Gastroesophageal sphincter (tissue), 4 donors: ENCODE data around the gene FAM184A. TPM values are rescaled to one million over a fixed set of nuclear protein-coding genes. Genes with fewer than 3 reads are reported as not detected.
"Not testable (repeated sequence)": the region's sequence is repeated elsewhere in the genome, so short reads cannot be mapped to it uniquely, and the experiment has no call there.

Experiments
- ATAC-seq: fragments of 150-250 bp; one replicate; pipeline ENCODE4 v1.9.1; 2016; ENCODE audit warnings: mild to moderate bottlenecking, moderate library complexity
- H3K27ac ChIP-seq, 4 donors: fragments of 200-600 bp; sonication (generic) in 3 of 4; 1 replicate in 3 of 4; 2 replicates in 1 of 4; pipeline ENCODE4 v1.5.1; 2016 to 2019
- H3K27me3 ChIP-seq: fragments of 200-600 bp; sonication (generic); one replicate; pipeline ENCODE4 v1.5.1; 2019
- H3K36me3 ChIP-seq, 2 donors: fragments of 200-600 bp; sonication (generic); one replicate each; pipeline ENCODE4 v1.5.1; 2019; ENCODE audit warnings: control low read depth in 1 of 2
- H3K4me1 ChIP-seq, 3 donors: fragments of 200-600 bp; sonication (generic); 1 replicate in 2 of 3; 2 replicates in 1 of 3; pipeline ENCODE4 v1.5.1; 2016 to 2019; ENCODE audit warnings: control low read depth in 2 of 3
- H3K4me3 ChIP-seq, 2 donors: fragments of 200-600 bp; sonication (generic); one replicate each; pipeline ENCODE4 v1.5.1; 2019; ENCODE audit warnings: mild to moderate bottlenecking in 1 of 2, moderate library complexity in 1 of 2
- H3K9me3 ChIP-seq, 3 donors: fragments of 200-600 bp; sonication (generic); one replicate each; pipeline ENCODE4 v1.5.1; 2017 to 2019; ENCODE audit warnings: control low read depth in 2 of 3
- CTCF ChIP-seq, 4 experiments: fragments of 200-600 bp in 2 of 4; fragments of 450-650 bp in 2 of 4; sonication (generic) in 1 of 4; IDR thresholded peaks; one replicate each; pipeline ENCODE4 v1.5.1; 2017 to 2019; ENCODE audit warnings: antibody characterized with exemption in 4 of 4, mild to moderate bottlenecking in 2 of 4, moderate library complexity in 2 of 4
- EP300 ChIP-seq: sonication (generic); formaldehyde crosslinking; IDR thresholded peaks from one replicate; pipeline ENCODE4 v1.6.1; 2017; ENCODE audit warnings: antibody characterized with exemption, mild to moderate bottlenecking
- POLR2A ChIP-seq, 2 donors: fragments of 450-650 bp; IDR thresholded peaks; one replicate each; pipeline ENCODE4 v1.6.1; 2017; ENCODE audit warnings: antibody characterized with exemption in 2 of 2, mild to moderate bottlenecking in 2 of 2, moderate library complexity in 1 of 2
- POLR2AphosphoS5 ChIP-seq: sonication (generic); formaldehyde crosslinking; IDR thresholded peaks from one replicate; pipeline ENCODE4 v1.6.1; 2017; ENCODE audit warnings: antibody characterized with exemption
- WGBS, 2 donors: methylation state at CpG; one replicate each; pipeline ENCODE4 v1.1.5; 2018; ENCODE audit warnings: low coverage in 1 of 2; 5-methylcytosine and 5-hydroxymethylcytosine counted together
- total RNA-seq, 4 donors: library from RNA; depleted of rRNA; stranded (reverse); fragments of >200 nt; gene quantifications; one replicate each; pipeline ENCODE4 v1.1.0, GENCODE V29; 2016

FAM184A gene
- total RNA-seq, 4 donors from 2014 or later: 7.5 to 25.5 (median 10.3) TPM

- 73 to 75% methylated on average over 6 to 8 of the region's 8 CpGs for WGBS, 2 donors
- Histone ChIP-seq H3K9me3 (no peaks in the 10 kb centered on the region), H3K36me3 (no peaks in the 10 kb centered on the region), H3K4me3 (no peak overlapping the region), H3K27ac (no peak overlapping the region), H3K4me1 (peaks cover 0 to 10% (median 0%) of the 10 kb centered on the region in 3 donors), H3K27me3 (no peaks in the 10 kb centered on the region)
- TF ChIP-seq CTCF (IDR thresholded peaks at IDR 0.05) (no peak), EP300 (no peak), POLR2AphosphoS5 (no peak), POLR2A (IDR thresholded peaks at IDR 0.05) (no peak)
- ATAC-seq: no peak
These were observed 31.3 kb upstream of the FAM184A start for GRCh38 chr6:119109654-119110325.

GRCh38 chr6:119108076-119108475, 29.6 kb upstream of the FAM184A start:
- TF ChIP-seq POLR2AphosphoS5 (no peak), EP300 (no peak), POLR2A (IDR thresholded peaks at IDR 0.05) (no peak), CTCF (IDR thresholded peaks at IDR 0.05) (no peak)
- H3K4me1 ChIP-seq: peaks cover 0 to 10% (median 0%) of the 10 kb centered on the region in 3 donors
- H3K36me3 ChIP-seq: no peaks in the 10 kb centered on the region
- H3K27me3 ChIP-seq: no peaks in the 10 kb centered on the region
- ATAC-seq: no peak
- H3K27ac ChIP-seq: no peak overlapping the region
- 79 to 87% methylated on average over 3 of the region's 3 CpGs for WGBS, 2 donors
- H3K4me3 ChIP-seq: no peak overlapping the region
- H3K9me3 ChIP-seq: no peaks in the 10 kb centered on the region

- ATAC-seq: no peak
- Histone ChIP-seq H3K9me3 (no peaks in the 10 kb centered on the region), H3K36me3 (no peaks in the 10 kb centered on the region), H3K4me1 (peaks cover 0 to 3% (median 0%) of the 10 kb centered on the region in 3 donors), H3K27me3 (no peaks in the 10 kb centered on the region), H3K4me3 (no peak overlapping the region), H3K27ac (no peak overlapping the region)
- TF ChIP-seq EP300: no peak
- TF ChIP-seq CTCF (IDR thresholded peaks at IDR 0.05): no peak
- no peak for TF ChIP-seq POLR2A (IDR thresholded peaks at IDR 0.05)
- TF ChIP-seq POLR2AphosphoS5: no peak
- WGBS, 2 donors: 56 to 78% methylated on average over 5 of the region's 5 CpGs
These were observed 26.8 kb upstream of the FAM184A start for GRCh38 chr6:119105282-119105681.

GRCh38 chr6:119102901-119103300, 24.4 kb upstream of the FAM184A start:
- 60 to 62% methylated on average over 1 of the region's 2 CpGs for WGBS, 2 donors
- no peaks in the 10 kb centered on the region for H3K9me3 ChIP-seq
- H3K4me3 ChIP-seq: no peak overlapping the region
- TF ChIP-seq CTCF (IDR thresholded peaks at IDR 0.05) (no peak), EP300 (no peak), POLR2AphosphoS5 (no peak), POLR2A (IDR thresholded peaks at IDR 0.05) (no peak)
- no peaks in the 10 kb centered on the region for H3K36me3 ChIP-seq
- H3K4me1 ChIP-seq: no peaks in the 10 kb centered on the region
- no peak for ATAC-seq
- H3K27me3 ChIP-seq: no peaks in the 10 kb centered on the region
- H3K27ac ChIP-seq: no peak overlapping the region

- Histone ChIP-seq H3K9me3 (no peaks in the 10 kb centered on the region), H3K27me3 (no peaks in the 10 kb centered on the region), H3K36me3 (no peaks in the 10 kb centered on the region), H3K27ac (no peak overlapping the region), H3K4me3 (no peak overlapping the region), H3K4me1 (peaks cover 0 to 20% (median 0%) of the 10 kb centered on the region in 3 donors)
- 88% methylated on average over 1 of the region's 1 CpG; no CpG with 5 or more reads in 1 of the 2 donors for WGBS, 2 donors
- no peak for TF ChIP-seq CTCF (IDR thresholded peaks at IDR 0.05)
- no peak for TF ChIP-seq POLR2A (IDR thresholded peaks at IDR 0.05)
- ATAC-seq: no peak
These were observed 21.7 kb upstream of the FAM184A start for GRCh38 chr6:119100115-119100514.

GRCh38 chr6:119097815-119098361, 19.4 kb upstream of the FAM184A start:
- H3K9me3 ChIP-seq: not testable (repeated sequence)
- WGBS, 2 donors: 81 to 94% methylated on average over 8 to 9 of the region's 9 CpGs
- peaks cover 0 to 20% (median 0%) of the 10 kb centered on the region in 3 donors for H3K4me1 ChIP-seq

More at GRCh38 chr6:119097815-119098361, 19.4 kb upstream of the FAM184A start:
- not testable (repeated sequence) for ATAC-seq, H3K4me3 ChIP-seq, H3K27me3 ChIP-seq, H3K36me3 ChIP-seq
- peak overlapping the region in 2 of 4 donors; percentile 51 to 75 for H3K27ac ChIP-seq
